GM12801 (cell line): Measurements from ENCODE around the gene KRT3.

Source experiments
- CTCF ChIP-seq: IDR thresholded peaks from one replicate; pipeline ENCODE4 v1.5.1; 2011; ENCODE audit warnings: control low read depth; ENCODE audit not compliant: insufficient read length; ENCODE audit errors: extremely low read depth

The KRT3 gene

GRCh38 chr12:52749827-52750226 is 46.1 kb downstream of the KRT3 start:
- TF ChIP-seq CTCF = no peak

GRCh38 chr12:52748578-52748977 is 47.3 kb downstream of the KRT3 start:
- no peak for TF ChIP-seq CTCF

- TF ChIP-seq CTCF = no peak
Measured at GRCh38 chr12:52745554-52745953, 50.4 kb downstream of the KRT3 start.

- no peak for TF ChIP-seq CTCF
Measured at GRCh38 chr12:52744493-52745156, 51.3 kb downstream of the KRT3 start.

- no peak for TF ChIP-seq CTCF
Measured at GRCh38 chr12:52742822-52743457, 53.0 kb downstream of the KRT3 start.

- no peak for TF ChIP-seq CTCF
Measured at GRCh38 chr12:52742196-52742580, 53.7 kb downstream of the KRT3 start.

- TF ChIP-seq CTCF = no peak
Measured at GRCh38 chr12:52741375-52742195, 54.3 kb downstream of the KRT3 start.
